Gastrocnemius medialis (tissue), 4 donors: ENCODE data around the gene RRAS2. TPM values are rescaled to one million over a fixed set of nuclear protein-coding genes. Genes with fewer than 3 reads are reported as not detected.
A peak's percentile ranks its signal among the peaks of the same experiment; 100 is the strongest.

Experiments
- ATAC-seq, 2 donors: fragments of 150-250 bp; one replicate each; pipeline ENCODE4 v1.9.1; 2016
- DNase-seq, 2 donors: peaks; one replicate each; pipeline ENCODE4 v3.0.0-alpha.2; 2019
- H3K27ac ChIP-seq, 4 donors: fragments of 200-600 bp; sonication (generic); 1 replicate in 1 of 4; 2 replicates in 3 of 4; pipeline ENCODE4 v1.5.1; 2016 to 2018; ENCODE audit warnings: mild to moderate bottlenecking in 2 of 4, moderate library complexity in 1 of 4
- H3K27me3 ChIP-seq, 3 donors: fragments of 200-600 bp; sonication (generic) in 2 of 3; 1 replicate in 1 of 3; 2 replicates in 2 of 3; pipeline versions ENCODE4 v1.5.1 to v1.6.0; 2016 to 2019; ENCODE audit warnings: mild to moderate bottlenecking in 1 of 3, moderate library complexity in 1 of 3
- H3K36me3 ChIP-seq, 2 donors: fragments of 200-600 bp; sonication (generic) in 1 of 2; one replicate each; pipeline ENCODE4 v1.5.1; 2017 to 2018
- H3K4me1 ChIP-seq, 2 donors: fragments of 200-600 bp; sonication (generic) in 1 of 2; one replicate each; pipeline ENCODE4 v1.5.1; 2016 to 2017; ENCODE audit warnings: mild to moderate bottlenecking in 2 of 2
- H3K4me3 ChIP-seq, 4 donors: fragments of 200-600 bp; sonication (generic) in 3 of 4; 1 replicate in 1 of 4; 2 replicates in 3 of 4; pipeline ENCODE4 v1.5.1; 2016 to 2019; ENCODE audit warnings: mild to moderate bottlenecking in 2 of 4
- H3K9me3 ChIP-seq, 3 donors: fragments of 200-600 bp; sonication (generic) in 2 of 3; 1 replicate in 1 of 3; 2 replicates in 2 of 3; pipeline ENCODE4 v1.5.1; 2016 to 2019
- CTCF ChIP-seq, 5 experiments: fragments of 450-650 bp in 3 of 5; fragments of 200-600 bp in 2 of 5; sonication (generic) in 2 of 5; IDR thresholded peaks in 4 of 5; conservative IDR thresholded peaks in 1 of 5; 1 replicate in 4 of 5; 2 replicates in 1 of 5; pipeline ENCODE4 v1.5.1; 2016 to 2019; ENCODE audit warnings: antibody characterized with exemption in 5 of 5, mild to moderate bottlenecking in 3 of 5, moderate library complexity in 3 of 5
- POLR2A ChIP-seq, 2 donors: fragments of 450-650 bp; IDR thresholded peaks; one replicate each; pipeline ENCODE4 v1.6.1; 2017; ENCODE audit warnings: antibody characterized with exemption in 2 of 2, mild to moderate bottlenecking in 2 of 2, moderate library complexity in 2 of 2
- in situ Hi-C, 4 donors: fragments of 200-750 bp; cut with MboI; loops; one replicate each; pipeline versions ENCODE4 v1.15.0 to v1.8.0; 2017; ENCODE audit warnings: low sequenced_read_pairs in 4 of 4
- intact Hi-C: fragments of 100-400 bp; cut with DNase I; formaldehyde crosslinking; loops from one replicate; pipeline ENCODE4 v1.15.1; 2023; ENCODE audit warnings: low total_unique reads
- total RNA-seq, 4 donors: library from RNA; depleted of rRNA; stranded (reverse); fragments of >200 nt; gene quantifications; one replicate each; pipeline versions ENCODE4 v1.1.0 to v1.2.3, GENCODE V29; 2016

Gene RRAS2
- total RNA-seq, 4 donors from 2014 or later = 52.8 to 81.9 (median 59.8) TPM

- TF ChIP-seq CTCF (IDR thresholded peaks at IDR 0.05 in 4 of 5, conservative IDR thresholded peaks at IDR 0.05 in 1 of 5) (no peak), POLR2A (IDR thresholded peaks at IDR 0.05) (no peak)
- Histone ChIP-seq H3K9me3 (no peaks in the 10 kb centered on the region), H3K27ac (peak overlapping the region; percentile 5 to 75 (median 62)), H3K36me3 (no peaks in the 10 kb centered on the region), H3K4me3 (peak overlapping the region in 2 of 4 donors; percentile 4 to 39), H3K27me3 (no peaks in the 10 kb centered on the region), H3K4me1 (peaks cover 16 to 29% of the 10 kb centered on the region in 2 donors)
- intact Hi-C loops = no loop called here
- ATAC-seq (peak; percentile 41 to 45), DNase-seq (no peak)
- in situ Hi-C loops = no loop called here
These were observed 23.3 kb downstream of the RRAS2 start for GRCh38 chr11:14335712-14336111.

- no peak for DNase-seq
- Histone ChIP-seq H3K4me1 (peaks cover 19 to 29% of the 10 kb centered on the region in 2 donors), H3K4me3 (peak overlapping the region in 1 of 4 donors; percentile 39), H3K36me3 (no peaks in the 10 kb centered on the region), H3K27ac (peak overlapping the region; percentile 5 to 75 (median 62)), H3K27me3 (no peaks in the 10 kb centered on the region), H3K9me3 (no peaks in the 10 kb centered on the region)
- intact Hi-C loops (no loop called here), in situ Hi-C loops (no loop called here)
- no peak for TF ChIP-seq CTCF (IDR thresholded peaks at IDR 0.05 in 4 of 5, conservative IDR thresholded peaks at IDR 0.05 in 1 of 5)
- TF ChIP-seq POLR2A (IDR thresholded peaks at IDR 0.05) = no peak
- ATAC-seq = no peak
These were observed 24.1 kb downstream of the RRAS2 start for GRCh38 chr11:14334893-14335292.

GRCh38 chr11:14334192-14334591, 24.8 kb downstream of the RRAS2 start:
- H3K4me1 ChIP-seq = peaks cover 22 to 32% of the 10 kb centered on the region in 2 donors
- DNase-seq (no peak), ATAC-seq (no peak)
- H3K36me3 ChIP-seq = no peaks in the 10 kb centered on the region
- in situ Hi-C loops (no loop called here), intact Hi-C loops (no loop called here)
- no peak for TF ChIP-seq POLR2A (IDR thresholded peaks at IDR 0.05)
- no peak for TF ChIP-seq CTCF (IDR thresholded peaks at IDR 0.05 in 4 of 5, conservative IDR thresholded peaks at IDR 0.05 in 1 of 5)
- peak overlapping the region in 1 of 4 donors; percentile 75 for H3K27ac ChIP-seq
- H3K4me3 ChIP-seq = no peak overlapping the region
- no peaks in the 10 kb centered on the region for H3K27me3 ChIP-seq
- H3K9me3 ChIP-seq = no peaks in the 10 kb centered on the region

GRCh38 chr11:14331476-14332136, 27.4 kb downstream of the RRAS2 start:
- H3K36me3 ChIP-seq = no peaks in the 10 kb centered on the region
- ATAC-seq = no peak
- TF ChIP-seq POLR2A (IDR thresholded peaks at IDR 0.05) = no peak
- TF ChIP-seq CTCF (IDR thresholded peaks at IDR 0.05 in 4 of 5, conservative IDR thresholded peaks at IDR 0.05 in 1 of 5) = no peak
- no peaks in the 10 kb centered on the region for H3K27me3 ChIP-seq
- H3K4me3 ChIP-seq = no peak overlapping the region
- no peaks in the 10 kb centered on the region for H3K9me3 ChIP-seq
- intact Hi-C loops (no loop called here), in situ Hi-C loops (no loop called here)
- peaks cover 27 to 32% of the 10 kb centered on the region in 2 donors for H3K4me1 ChIP-seq
- H3K27ac ChIP-seq = no peak overlapping the region
- no peak for DNase-seq
